ENCODE results near the gene PALM3. TPM values are rescaled to one million over a fixed set of nuclear protein-coding genes. Genes with fewer than 3 reads are reported as not detected.
A peak's percentile ranks its signal among the peaks of the same experiment; 100 is the strongest.
"Not testable (repeated sequence)": the region's sequence is repeated elsewhere in the genome, so short reads cannot be mapped to it uniquely, and the experiment has no call there.

Gene PALM3
- polyA plus RNA-seq, 3 donors = not detected

- H3K27me3 Mint-ChIP-seq (ENCODE audit: low read depth in 3 of 3) = peaks cover 0 to 2% (median 2%) of the 10 kb centered on the region in 3 donors
- H3K4me3 Mint-ChIP-seq = no peak overlapping the region
- H4K20me1 ChIP-seq (ENCODE audit: insufficient read depth, low read length) = no peaks in the 10 kb centered on the region
- H3K27me3 ChIP-seq (ENCODE audit: control insufficient read depth in 2 of 2, insufficient read depth in 2 of 2, low read length in 2 of 2) = no peaks in the 10 kb centered on the region
- H3K4me3 ChIP-seq (replicated peaks in 1 of 3; ENCODE audit: low read depth in 2 of 3, low read length in 3 of 3) = no peak overlapping the region
- H3K79me2 ChIP-seq (ENCODE audit: insufficient read depth, low read length) = no peaks in the 10 kb centered on the region
- H3K4me1 ChIP-seq (ENCODE audit: control insufficient read depth in 1 of 2, insufficient read depth in 2 of 2, low read length in 2 of 2) = peaks cover 65 to 66% of the 10 kb centered on the region in 2 donors
- TF ChIP-seq CTCF (IDR thresholded peaks at IDR 0.05) = no peak
- peaks cover 0 to 4% (median 0%) of the 10 kb centered on the region in 7 donors for H3K9me3 Mint-ChIP-seq
- 6% methylated on average over 4 of the region's 5 CpGs for WGBS (ENCODE audit: insufficient coverage)
- no peaks in the 10 kb centered on the region for H3K9me3 ChIP-seq (replicated peaks in 1 of 2; ENCODE audit: control insufficient read depth in 1 of 2, insufficient read depth in 1 of 2, low read length in 2 of 2)
- no peak overlapping the region for H3K9ac ChIP-seq (ENCODE audit: insufficient read depth, low read length, poor library complexity, severe bottlenecking)
- H3K27ac Mint-ChIP-seq = peak overlapping the region in 6 of 7 donors; percentile 53 to 78 (median 60)
- no peak overlapping the region for H3K27ac ChIP-seq (ENCODE audit: low read depth in 1 of 2, low read length in 2 of 2)
- DNase-seq = no peak
- peak overlapping the region; percentile 54 for H2AFZ ChIP-seq (ENCODE audit: insufficient read depth, low read depth, low read length, poor library complexity, severe bottlenecking)
- no peak overlapping the region for H3K4me2 ChIP-seq (replicated peaks; ENCODE audit: extremely low read depth, low read length, poor library complexity, severe bottlenecking)
- peaks cover 57% of the 10 kb centered on the region for H3K4me1 Mint-ChIP-seq
- intact Hi-C loops (cut with micrococcal nuclease) = no loop called here
- no peaks in the 10 kb centered on the region for H3K36me3 ChIP-seq (replicated peaks in 1 of 2; ENCODE audit: control insufficient read depth in 1 of 2, insufficient read depth in 2 of 2, low read length in 2 of 2)
- H3K36me3 Mint-ChIP-seq = no peaks in the 10 kb centered on the region
Measured at GRCh38 chr19:14021474-14021873, 40.4 kb downstream of the PALM3 start.

GRCh38 chr19:14019739-14020138 lies 42.1 kb downstream of the PALM3 start:
- H3K36me3 ChIP-seq (replicated peaks in 1 of 2; ENCODE audit: control insufficient read depth in 1 of 2, insufficient read depth in 2 of 2, low read length in 2 of 2); DNase-seq; H3K27ac ChIP-seq (ENCODE audit: low read depth in 1 of 2, low read length in 2 of 2); H3K27me3 Mint-ChIP-seq (ENCODE audit: low read depth in 3 of 3); H3K79me2 ChIP-seq (ENCODE audit: insufficient read depth, low read length); H3K4me3 Mint-ChIP-seq; H2AFZ ChIP-seq (ENCODE audit: insufficient read depth, low read depth, low read length, poor library complexity, severe bottlenecking); H3K9ac ChIP-seq (ENCODE audit: insufficient read depth, low read length, poor library complexity, severe bottlenecking); H3K9me3 ChIP-seq (replicated peaks in 1 of 2; ENCODE audit: control insufficient read depth in 1 of 2, insufficient read depth in 1 of 2, low read length in 2 of 2); H3K36me3 Mint-ChIP-seq; H3K27me3 ChIP-seq (ENCODE audit: control insufficient read depth in 2 of 2, insufficient read depth in 2 of 2, low read length in 2 of 2); H3K4me2 ChIP-seq (replicated peaks; ENCODE audit: extremely low read depth, low read length, poor library complexity, severe bottlenecking); intact Hi-C loops (cut with micrococcal nuclease); H3K4me3 ChIP-seq (replicated peaks in 1 of 3; ENCODE audit: low read depth in 2 of 3, low read length in 3 of 3); H3K9me3 Mint-ChIP-seq; H4K20me1 ChIP-seq (ENCODE audit: insufficient read depth, low read length): not testable (repeated sequence)
- H3K27ac Mint-ChIP-seq = peak overlapping the region in 3 of 7 donors; percentile 31 to 66 (median 61)
- WGBS (ENCODE audit: insufficient coverage) = no CpG with 5 or more reads among the region's 3 CpGs
- peaks cover 49% of the 10 kb centered on the region for H3K4me1 Mint-ChIP-seq
- H3K4me1 ChIP-seq (ENCODE audit: control insufficient read depth in 1 of 2, insufficient read depth in 2 of 2, low read length in 2 of 2) = peaks cover 58% of the 10 kb centered on the region in 2 donors

Data from CD14-positive monocyte (primary cell).